Inflammatory macrophage (primary cell): ENCODE measurements around the gene NHLH1.

Experiments
- DNase-seq, 2 donors: peaks; one replicate each; pipeline ENCODE4 v3.0.0-alpha.2; 2020 to 2022

The NHLH1 gene

DNA sequence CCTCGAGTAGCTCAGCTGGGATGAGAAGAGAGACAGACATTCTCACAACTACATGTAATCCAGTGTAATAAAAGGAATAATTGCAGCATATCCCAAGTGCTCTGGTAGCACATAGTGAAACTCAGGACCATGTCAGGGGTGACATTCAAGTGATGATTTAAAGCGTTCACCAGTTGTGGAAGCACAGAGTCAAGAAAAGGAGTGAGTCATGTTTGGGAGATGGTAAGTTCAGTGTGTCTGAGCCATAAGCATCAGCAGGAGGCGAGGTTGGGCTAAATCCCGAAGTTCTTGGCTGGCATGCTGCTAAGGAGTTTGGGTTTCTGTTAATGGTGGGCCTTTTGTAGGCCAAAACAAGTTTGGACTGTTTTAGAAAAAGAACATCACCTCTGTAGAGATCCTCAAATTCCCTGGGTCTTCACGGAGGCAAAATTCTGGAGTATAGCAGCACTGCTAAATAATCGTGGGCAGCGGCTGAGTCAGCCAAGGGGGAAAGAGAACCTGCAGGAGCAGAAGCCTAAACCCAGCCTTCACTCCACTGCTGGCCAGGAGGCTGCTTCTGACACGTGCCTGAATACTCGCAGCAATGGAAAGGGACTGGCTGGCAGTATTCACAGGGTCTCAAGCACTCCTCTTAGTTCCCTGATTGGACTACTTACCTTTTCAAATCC lies 7.2 kb upstream of the NHLH1 start:
- DNase-seq = no peak

DNA sequence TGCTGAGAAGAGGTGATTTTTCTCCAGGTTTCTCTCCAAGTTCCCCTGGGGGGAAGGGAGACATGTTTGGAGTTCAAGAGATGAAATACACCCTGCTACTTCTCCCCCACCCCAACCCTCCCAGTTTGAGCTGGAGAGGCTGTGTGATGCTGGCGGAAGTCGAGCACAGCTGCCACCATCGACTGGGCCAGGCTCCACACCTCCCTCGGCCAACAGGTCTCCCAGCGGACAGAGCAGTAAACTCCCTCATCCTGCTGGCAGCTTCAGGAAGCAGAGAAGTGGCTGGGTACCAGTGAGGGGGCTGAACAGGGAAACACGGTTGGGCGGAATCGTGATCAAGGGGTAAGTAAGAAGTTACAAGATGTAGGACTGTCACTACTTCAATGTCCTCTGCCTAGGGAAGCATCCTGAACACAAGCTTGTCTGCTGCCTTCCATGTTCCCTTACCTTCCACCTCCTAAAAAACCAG lies 6.6 kb upstream of the NHLH1 start:
- no peak for DNase-seq

DNA sequence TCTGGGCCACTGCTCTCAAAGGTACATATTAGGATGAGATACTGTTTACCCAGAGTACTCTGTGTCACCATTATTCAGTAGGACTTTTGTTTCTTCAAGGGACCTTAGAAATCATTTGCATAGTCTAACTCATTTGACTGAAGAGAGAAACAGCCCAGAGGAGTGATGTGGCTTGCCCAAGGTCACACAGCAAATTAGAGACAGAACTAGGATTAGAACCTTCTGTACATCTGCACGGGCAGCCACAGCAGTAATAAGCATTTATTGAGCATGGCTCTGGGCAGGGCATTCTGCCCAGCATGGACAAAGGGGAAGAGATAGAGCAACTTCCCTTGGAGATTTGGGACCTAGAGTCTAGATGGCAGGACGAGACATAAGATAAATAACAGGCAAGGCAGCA lies 5.7 kb upstream of the NHLH1 start:
- DNase-seq = no peak

DNA sequence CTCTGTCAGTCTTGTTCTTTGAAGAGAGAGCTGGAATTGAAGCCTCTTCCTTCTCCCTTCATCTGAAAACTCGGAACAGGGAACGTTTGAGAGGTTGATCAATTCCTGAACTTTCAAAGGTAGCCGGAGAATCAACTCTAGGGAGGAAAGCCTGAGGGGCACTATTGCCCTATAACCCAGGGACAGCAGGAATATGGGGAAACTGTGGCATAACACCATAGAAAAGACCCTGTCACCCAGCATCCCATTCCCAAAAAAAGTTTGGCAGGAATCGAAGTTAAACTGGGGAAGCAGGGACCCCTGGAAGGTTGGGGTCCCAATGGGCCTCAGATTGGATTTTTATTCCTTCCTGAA lies 5.1 kb upstream of the NHLH1 start:
- DNase-seq = no peak

DNA sequence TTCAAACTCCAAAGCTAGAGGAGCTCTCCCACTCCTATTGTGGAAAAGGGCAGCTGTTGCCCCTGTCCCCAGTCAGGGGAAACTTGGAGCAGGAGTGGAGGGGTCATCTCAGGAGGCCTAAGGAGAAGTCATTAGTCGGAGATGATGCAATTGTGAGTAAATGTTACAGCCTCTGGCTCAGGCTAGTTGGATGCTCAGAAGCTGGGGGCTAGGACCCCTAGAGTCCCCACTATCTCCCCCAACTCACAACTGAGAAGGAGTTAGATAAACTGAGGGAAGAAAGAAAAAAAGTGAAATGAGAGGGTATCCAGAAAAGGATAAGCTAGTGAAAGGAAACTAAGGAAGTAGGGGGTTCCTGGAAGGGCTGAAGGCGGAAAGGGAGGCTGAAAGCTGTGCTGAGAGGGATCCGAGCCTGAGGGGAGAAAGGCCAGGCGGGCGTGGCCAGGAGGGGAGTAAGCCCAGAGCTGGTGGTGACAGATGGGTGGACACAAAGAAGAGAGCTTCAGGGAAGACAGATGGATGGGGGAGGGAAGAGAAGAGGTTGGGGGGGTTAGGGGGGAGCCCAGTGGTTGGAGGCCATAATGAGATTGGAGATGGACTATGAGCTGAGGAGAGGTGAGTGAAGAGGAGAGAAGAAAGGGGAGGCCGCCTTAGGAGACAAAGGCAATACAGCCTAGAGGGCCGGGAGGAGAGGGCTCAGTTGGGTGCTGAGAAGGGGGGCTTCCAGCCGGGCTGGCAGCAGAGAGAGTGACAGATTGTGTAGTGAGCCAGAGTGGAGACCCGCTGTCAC lies 4.5 kb upstream of the NHLH1 start:
- peak in 1 of 2 donors; percentile 31 for DNase-seq

DNA sequence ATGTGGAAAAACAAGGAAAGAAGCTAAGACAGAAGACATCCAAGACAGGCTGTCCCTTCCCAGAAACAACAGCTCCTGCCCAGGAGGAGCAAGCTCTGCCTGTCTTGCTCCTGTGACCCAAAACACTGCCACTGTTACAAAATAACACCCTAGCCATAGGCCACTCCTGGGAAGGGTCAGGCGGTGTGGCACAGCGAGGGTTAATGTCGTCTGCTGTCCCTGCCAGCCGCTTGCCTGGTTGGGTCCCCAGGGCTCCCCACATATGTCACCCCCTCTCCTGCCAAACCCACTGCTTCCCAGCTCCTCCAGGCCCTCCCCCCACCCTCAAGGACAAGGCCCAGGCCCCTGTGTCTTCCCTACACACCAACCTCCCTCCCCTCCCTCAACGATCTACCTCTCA lies 3.9 kb upstream of the NHLH1 start:
- no peak for DNase-seq

DNA sequence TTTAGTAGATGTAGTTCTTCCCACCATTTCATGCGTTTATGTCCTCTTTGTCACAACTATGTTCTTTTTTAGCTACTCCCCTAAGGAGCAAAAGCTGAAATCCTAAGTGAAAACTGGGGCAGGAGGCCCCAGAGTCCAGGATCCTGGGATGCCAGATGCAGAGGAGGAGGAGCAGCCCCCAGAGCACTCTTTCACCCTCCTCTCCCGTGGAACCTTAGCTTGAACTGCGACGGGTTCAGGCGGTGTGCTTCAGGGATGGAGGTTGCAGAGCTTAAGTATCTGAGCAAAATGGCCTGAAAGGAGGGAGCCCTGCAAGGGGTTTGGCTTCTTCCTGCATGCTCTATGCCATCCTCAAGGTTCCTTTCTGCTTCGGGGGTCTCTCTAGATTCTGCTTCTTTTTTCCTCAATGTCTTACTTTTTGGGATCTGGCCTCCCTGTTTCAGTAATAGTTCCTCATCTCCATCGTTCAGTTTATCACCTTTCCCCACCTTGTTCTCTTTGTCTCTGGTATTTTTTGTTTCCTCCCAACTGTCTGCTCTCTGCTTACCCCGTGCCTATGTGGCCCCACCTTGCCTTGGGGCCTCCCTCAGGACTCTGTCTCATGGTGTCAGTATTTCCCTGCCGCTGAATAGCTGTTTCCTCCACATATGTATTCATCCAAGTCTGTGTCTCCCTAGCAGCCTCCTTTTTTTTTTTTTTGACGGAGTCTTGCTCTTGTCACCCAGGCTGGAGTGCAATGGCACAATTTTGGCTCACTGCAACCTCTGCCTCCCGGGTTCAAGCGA lies 2.7 kb upstream of the NHLH1 start:
- DNase-seq = no peak

DNA sequence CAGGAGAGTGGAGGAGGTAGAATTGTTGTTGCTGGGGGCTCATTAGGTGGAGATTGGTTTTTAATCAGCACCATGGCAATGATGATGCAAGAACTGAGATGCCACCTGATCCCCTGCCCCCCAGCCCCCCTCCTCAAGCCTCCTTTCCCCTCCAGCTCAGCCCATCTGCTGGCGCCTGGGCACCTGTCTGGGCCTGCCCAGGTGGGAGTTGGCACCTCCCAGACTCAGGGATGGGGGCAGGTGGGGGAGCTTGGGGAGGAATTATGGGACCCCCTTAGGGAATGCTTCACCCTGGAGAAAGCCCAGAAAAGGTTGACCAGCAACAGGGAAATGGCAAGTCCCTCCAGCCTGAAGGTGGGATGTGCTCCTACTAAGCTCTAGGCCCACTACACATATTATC lies 1.5 kb upstream of the NHLH1 start:
- no peak for DNase-seq

DNA sequence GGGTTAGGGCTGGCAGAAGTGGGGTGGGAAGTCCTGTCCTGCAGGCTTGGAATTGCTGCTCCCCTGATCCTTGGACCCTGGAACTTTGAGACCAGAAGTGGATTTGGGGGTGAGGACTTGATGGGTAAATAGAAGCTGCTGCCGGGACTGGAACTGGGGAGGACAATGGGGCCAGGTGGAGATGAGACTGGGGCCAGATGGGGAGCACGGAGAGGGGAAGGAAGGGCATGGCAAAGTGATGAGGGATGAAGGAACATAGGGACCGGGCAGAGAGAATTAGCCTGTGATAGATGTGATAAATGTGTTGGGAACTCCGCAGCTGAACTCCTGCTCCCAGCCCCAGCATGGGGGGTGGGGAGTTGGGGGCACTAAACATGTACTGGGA lies 637 bp downstream of the NHLH1 start:
- DNase-seq = no peak

DNA sequence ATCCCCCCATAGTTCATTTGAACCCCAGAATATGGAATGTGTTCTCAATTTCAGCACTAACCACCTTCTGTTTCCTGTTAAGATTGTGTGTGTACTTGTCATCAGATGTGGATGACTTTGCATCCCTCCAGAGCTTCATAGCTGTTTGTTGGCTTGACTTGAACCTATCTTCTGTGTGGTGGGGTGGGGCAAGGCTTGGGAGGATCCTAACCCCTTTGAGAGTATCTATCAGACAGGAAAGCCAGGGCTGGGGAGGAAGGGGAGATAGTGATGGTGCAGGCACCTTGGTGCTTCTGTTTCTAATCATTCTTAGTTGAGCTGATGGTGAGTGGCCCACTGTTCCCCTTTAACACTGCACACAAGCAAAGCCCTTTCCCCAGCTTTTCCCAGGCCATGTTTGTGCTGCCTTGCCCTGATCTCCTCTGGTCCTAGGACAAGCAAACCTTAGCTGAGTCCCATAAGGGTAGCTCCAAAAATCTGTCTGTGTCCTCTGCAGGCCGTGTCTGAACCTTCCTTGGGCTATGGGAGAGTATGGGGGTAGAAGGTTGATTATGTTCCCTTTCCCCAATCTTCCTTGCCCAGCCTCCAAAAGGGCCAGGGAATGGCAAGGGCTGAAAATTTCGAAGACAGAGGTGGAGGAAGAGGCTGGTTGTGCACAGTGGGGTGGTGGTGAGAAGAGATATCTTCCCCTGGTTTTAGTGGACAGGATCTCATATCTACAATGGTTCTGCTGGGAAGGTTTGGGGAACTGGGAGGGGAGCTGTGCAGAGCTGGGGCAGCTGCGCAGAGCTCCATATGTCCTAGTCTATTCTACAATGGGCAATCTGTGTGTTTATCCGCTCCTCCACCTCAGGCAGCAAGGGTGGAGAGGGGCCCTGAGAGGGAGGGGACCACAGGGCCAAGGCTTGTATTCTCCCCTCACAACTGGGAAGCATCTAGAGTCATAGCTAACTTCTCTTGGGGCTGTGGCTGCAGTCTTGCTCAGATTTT lies 1.4 kb downstream of the NHLH1 start:
- no peak for DNase-seq

DNA sequence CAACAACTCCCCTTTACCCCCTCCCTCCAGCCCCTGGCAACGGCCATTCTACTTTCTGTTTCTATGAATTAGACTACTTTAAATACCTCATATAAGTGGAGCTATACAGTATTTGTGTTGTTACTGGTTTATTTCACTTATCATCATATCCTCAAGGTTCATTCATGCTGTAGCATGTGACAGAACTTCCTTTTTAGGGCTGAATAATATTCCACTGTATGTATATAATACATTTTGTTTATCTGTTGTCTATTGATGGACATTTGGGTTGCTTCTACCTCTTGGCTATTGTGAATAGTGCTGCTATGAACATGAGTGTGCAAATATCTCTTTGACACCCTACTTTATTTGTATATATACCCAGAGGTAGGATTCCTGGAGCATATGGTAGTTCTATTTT lies 2.2 kb downstream of the NHLH1 start:
- no peak for DNase-seq

DNA sequence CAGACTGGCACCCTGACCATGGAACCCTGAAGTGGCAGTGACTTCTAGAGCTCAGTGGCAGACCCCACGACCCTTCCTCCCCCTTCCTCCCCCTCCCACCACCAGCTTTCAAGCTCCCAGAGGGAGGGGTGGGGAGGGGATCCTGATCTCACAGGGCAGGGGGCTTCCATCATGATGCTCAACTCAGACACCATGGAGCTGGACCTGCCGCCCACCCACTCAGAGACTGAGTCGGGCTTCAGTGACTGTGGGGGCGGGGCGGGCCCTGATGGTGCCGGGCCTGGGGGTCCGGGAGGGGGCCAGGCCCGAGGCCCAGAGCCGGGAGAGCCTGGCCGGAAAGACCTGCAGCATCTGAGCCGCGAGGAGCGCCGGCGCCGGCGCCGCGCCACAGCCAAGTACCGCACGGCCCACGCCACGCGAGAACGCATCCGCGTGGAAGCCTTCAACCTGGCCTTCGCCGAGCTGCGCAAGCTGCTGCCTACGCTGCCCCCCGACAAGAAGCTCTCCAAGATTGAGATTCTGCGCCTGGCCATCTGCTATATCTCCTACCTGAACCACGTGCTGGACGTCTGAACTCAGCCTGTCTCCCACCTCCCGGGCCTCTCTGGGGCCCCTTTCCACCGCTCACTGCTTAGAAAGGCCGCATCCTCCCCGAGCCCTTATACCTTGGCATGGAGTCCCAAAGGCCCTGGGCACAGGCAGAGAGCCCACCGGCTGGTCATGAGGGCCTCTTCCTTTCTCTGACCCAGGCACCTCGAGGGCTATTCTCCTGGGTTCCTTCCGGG lies 3.9 kb downstream of the NHLH1 start:
- DNase-seq = no peak

DNA sequence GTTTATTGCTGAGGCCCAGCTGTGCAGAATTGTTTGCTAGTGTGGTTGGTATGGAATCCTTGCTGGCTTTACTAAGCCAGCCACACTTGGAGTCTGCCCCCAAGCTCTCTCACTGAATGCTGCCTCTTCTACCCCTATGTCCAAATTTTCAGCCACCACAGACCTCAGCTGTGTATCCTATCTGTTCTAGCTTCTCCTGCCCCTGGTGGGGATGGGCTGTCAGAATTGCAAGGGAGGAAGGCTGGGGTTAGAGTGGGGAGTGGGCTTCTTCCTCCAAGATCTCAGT lies 4.4 kb downstream of the NHLH1 start:
- DNase-seq = no peak

DNA sequence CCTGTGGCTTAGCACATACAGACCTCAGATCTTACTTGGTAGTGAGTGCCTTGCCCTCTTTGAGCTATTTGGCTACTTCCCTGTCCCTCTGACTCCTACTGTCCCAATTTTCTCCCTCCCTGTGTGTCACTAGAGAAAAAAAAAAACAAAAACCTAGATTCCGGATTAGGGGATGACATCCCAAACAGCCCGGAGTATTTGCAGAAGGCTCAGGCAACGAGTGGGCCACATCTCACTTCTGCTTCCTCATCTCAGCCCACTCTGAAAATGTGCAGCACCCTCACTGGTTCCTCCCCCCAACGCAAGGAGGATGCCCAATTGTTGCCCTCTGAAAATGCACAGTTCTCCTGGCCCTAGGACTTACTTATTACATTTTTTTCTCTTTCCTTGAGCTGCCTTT lies 4.9 kb downstream of the NHLH1 start:
- peak; percentile 90 to 94 for DNase-seq

DNA sequence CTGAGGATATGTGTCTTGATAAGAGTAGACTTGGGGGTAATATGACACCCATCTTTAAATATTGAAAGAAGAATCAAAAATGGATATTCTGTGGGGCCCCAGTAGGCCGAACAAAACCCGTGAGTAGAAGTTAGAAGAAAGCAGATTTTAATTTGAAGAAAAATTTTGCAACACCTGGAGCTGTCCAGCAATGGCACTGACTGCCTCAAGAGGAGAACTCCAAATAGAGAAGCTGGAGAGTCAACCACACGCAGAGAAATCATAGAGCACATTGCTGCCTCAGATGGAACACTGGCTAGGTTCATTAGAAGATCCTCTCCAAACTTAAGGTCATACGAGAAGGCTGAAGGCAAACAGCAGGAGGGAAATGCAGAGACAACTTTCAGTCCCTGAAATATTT lies 6.8 kb downstream of the NHLH1 start:
- DNase-seq = peak; percentile 80 to 84

DNA sequence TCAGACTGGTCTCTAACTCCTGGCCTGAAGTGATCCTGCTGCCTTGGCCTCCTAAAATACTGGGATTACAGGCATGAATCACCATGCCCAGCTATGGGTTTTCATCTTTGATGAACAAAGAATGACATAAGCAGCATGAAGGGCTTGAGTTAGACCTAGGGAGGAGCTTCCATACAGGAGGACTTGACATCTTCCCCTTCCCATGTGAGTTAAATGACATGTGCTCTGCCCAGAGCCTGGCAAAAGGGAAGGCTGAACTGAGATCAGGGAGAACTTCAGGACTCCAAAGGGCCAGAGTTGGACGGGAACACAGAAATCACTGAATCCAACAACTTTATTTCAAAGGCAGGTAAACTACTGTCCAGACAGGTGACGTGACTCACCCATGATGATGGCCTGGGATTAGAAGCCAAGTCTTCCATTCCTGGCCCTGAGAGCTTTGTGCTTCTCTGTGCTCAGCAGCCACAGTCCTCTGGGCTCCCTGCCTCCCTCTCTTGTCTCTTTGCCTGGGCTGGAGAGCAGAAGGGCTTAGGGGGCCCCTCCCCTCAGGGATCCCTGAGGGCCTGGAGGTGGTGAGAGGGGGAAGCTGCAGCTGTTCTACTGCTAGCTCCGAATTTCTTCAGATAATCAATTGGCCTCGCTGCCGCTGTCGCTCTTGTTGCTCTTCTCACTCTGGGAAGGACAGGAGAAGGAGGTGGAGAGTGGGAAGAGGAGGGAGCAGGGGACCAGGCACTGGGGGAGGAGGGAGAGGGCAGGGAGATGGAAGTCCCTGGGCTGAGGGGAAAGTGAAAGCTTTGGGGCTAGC lies 7.6 kb downstream of the NHLH1 start:
- DNase-seq = peak; percentile 11 to 61

DNA sequence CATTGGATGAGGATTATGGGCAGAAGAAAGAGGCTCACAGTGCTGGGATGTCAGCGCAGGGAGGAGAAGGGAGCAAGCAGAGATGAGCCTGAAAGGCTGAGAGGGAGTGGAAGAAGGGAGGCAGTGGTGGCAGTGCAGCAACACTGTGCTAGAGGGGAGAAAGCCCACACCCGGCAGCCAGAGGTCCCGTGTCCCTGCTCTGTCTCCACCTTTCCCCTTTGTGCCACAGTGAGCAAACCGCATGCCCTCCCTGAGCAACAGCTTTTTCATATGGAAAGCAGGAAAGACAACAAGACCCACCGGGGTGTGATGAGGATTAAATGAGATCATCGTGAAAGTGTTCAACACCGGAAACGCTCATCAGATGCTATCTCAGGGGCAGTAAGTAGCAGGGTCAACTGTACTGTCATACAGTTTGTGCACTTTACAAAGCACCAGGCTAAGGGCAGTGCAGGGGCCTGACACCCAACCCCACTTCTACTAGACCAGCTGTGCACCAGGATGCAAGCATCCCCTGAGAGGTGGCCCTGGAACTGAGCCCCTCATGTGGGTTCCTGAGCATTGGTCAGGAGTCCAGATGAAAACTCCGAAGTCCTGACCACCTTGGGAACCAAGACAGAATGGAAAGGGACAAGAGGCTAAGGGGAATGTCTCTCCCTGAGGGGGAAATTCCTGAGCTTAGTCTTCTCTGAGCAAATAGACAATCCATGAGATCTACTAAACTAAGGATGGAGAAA lies 9.1 kb downstream of the NHLH1 start:
- peak; percentile 82 to 83 for DNase-seq

DNA sequence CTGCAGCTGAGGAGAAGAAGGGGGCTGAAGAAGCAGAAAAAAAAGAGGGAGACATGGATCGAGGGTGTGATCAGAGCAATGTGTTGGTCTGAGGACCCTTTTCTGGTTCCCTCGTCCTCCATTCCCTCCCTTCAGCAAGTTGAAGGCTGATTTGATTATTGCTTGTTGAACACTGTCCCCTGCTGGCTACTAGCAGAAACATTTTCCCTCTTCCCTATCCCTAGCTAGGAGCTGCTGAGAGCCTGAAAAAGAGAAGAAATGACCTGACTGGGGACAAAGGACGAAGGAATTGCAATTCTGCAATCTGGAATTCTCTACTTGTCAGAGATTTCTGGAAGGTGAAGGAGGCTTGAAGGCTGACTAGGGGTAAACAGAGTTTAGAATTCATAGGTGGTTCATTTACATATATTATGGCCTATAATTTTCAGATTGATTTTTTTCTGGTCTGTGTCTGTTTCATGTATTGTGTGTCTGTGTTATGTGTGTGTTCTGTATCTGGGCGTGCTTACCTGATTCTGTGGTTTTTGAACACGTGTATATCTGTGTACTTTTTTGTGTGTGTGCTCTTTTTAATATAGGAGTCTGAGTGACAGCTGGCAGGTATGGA lies 9.8 kb downstream of the NHLH1 start:
- DNase-seq = peak; percentile 72

DNA sequence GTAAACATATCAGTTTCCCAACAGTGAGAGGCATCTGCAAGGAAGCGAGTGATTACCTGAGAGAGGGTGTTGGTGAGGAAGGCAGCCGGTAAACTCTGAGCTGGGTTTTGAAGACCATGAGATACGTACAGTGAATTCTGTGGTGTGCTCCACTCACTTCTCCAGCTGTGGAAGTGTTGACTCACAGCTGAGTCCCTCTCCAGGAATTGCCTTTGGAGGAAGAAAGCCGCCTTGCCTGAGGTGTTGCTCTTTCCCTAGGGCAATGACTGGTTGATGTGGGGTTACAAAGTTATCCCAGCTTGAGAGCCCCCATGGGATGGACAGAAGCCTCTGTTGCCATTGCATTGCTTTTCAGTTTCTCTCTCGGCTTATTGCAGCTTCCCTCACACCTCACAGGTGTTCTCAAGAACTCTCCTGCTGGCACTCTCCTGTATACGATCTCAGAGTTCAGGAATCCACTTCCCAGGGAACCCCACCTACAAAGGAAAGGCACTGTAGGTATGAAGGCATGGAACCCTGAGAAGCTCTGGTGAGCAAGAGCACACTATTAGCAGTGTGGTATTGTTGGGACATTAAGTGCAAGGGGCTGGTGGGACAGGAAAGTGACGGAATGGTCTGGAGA lies 10.8 kb downstream of the NHLH1 start:
- no peak for DNase-seq
